Esophagus squamous epithelium (tissue), 5 donors: ENCODE results near the gene MAN2A1. TPM values are rescaled to one million over a fixed set of nuclear protein-coding genes. Genes with fewer than 3 reads are reported as not detected.

Experiments used
- DNase-seq: peaks from one replicate; lab custom pipeline; 2025; lab: John Stamatoyannopoulos, UW
- H3K27ac ChIP-seq, 4 donors: fragments of 200-600 bp; sonication (generic); one replicate each; pipeline ENCODE4 v1.5.1; 2016 to 2019; ENCODE audit warnings: mild to moderate bottlenecking in 1 of 4
- H3K27me3 ChIP-seq, 4 donors: fragments of 200-600 bp; sonication (generic); 1 replicate in 3 of 4; 2 replicates in 1 of 4; pipeline versions ENCODE4 v1.5.1 to v1.6.0; 2017 to 2021; ENCODE audit warnings: antibody characterized with exemption in 1 of 4
- H3K36me3 ChIP-seq, 3 donors: fragments of 200-600 bp; sonication (generic); one replicate each; pipeline ENCODE4 v1.5.1; 2016 to 2019
- H3K4me1 ChIP-seq, 3 donors: fragments of 200-600 bp; sonication (generic); one replicate each; pipeline ENCODE4 v1.5.1; 2017 to 2019
- H3K4me3 ChIP-seq, 4 donors: fragments of 200-600 bp; sonication (generic); 1 replicate in 3 of 4; 2 replicates in 1 of 4; pipeline ENCODE4 v1.5.1; 2016 to 2019; ENCODE audit warnings: mild to moderate bottlenecking in 2 of 4, moderate library complexity in 1 of 4
- H3K9me3 ChIP-seq, 3 donors: fragments of 200-600 bp; sonication (generic); one replicate each; pipeline ENCODE4 v1.5.1; 2016 to 2019
- POLR2A ChIP-seq, 4 donors: fragments of 450-650 bp; IDR thresholded peaks; one replicate each; pipeline ENCODE4 v1.6.1; 2017; ENCODE audit warnings: antibody characterized with exemption in 4 of 4, mild to moderate bottlenecking in 4 of 4, moderate library complexity in 3 of 4
- WGBS, 2 donors: methylation state at CpG; one replicate each; pipeline ENCODE4 v1.1.5; 2018; 5-methylcytosine and 5-hydroxymethylcytosine counted together
- intact Hi-C: fragments of 100-400 bp; cut with DNase I; formaldehyde crosslinking; loops from one replicate; pipeline ENCODE4 v1.15.0; 2022
- total RNA-seq, 4 donors: library from RNA; depleted of rRNA; stranded (reverse); fragments of >200 nt; gene quantifications; one replicate each; pipeline ENCODE4 v1.1.0, GENCODE V29; 2016
- TF ChIP-seq, protein P1 (sequence below), 6 experiments: fragments of 450-650 bp in 4 of 6; fragments of 200-600 bp in 2 of 6; sonication (generic) in 2 of 6; IDR thresholded peaks; one replicate each; pipeline ENCODE4 v1.5.1; 2016 to 2019; ENCODE audit warnings: antibody characterized with exemption in 6 of 6, mild to moderate bottlenecking in 4 of 6, moderate library complexity in 4 of 6
- donor health status: DM: yes; HTN: yes; CAD: no.

MAN2A1 gene
- total RNA-seq, 4 donors from 2014 or later: 27.4 to 40.1 (median 37.4) TPM

DNA sequence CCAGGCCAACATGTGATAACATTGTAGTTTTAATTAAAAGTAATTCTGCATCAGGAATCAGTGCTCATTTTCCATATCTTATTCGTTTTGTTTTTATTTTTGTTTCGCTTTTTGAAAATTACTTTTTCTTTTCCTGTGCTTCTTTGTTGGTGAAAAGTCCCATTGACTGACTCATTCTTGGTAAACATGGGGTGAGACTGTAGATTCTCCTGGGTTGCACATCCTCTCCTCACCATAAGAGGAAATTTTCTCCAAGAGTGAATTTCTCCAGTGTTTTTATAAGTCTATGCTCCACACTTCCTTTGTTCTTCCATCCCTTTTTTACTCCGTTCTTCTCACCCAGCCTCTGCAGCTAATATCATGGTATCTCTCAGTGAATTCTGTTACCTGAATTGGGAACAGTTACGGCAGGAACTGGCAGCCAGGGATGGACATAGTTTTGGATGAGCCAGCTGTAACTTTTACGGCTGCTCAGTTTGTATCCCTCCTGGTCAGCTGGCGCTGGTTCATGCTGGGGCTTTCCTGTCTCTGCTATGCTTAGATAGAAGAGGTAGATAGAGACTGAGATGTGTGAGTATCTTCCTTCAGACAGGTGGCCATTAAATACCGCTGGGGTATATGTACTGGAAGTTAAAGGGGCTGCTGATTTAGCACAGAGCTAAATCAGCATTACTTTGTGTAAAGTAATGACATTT is 80.0 kb downstream of the MAN2A1 start:
- Histone ChIP-seq H3K36me3 (peaks cover 0 to 57% (median 5%) of the 10 kb centered on the region in 3 donors), H3K4me3 (no peak overlapping the region), H3K27me3 (no peaks in the 10 kb centered on the region), H3K27ac (no peak overlapping the region), H3K9me3 (no peaks in the 10 kb centered on the region), H3K4me1 (no peaks in the 10 kb centered on the region)
- intact Hi-C loops: no loop called here
- WGBS, 2 donors: 94 to 95% methylated on average over 7 of the region's 7 CpGs
- TF ChIP-seq POLR2A (IDR thresholded peaks at IDR 0.05): no peak
- TF ChIP-seq, protein P1, sequence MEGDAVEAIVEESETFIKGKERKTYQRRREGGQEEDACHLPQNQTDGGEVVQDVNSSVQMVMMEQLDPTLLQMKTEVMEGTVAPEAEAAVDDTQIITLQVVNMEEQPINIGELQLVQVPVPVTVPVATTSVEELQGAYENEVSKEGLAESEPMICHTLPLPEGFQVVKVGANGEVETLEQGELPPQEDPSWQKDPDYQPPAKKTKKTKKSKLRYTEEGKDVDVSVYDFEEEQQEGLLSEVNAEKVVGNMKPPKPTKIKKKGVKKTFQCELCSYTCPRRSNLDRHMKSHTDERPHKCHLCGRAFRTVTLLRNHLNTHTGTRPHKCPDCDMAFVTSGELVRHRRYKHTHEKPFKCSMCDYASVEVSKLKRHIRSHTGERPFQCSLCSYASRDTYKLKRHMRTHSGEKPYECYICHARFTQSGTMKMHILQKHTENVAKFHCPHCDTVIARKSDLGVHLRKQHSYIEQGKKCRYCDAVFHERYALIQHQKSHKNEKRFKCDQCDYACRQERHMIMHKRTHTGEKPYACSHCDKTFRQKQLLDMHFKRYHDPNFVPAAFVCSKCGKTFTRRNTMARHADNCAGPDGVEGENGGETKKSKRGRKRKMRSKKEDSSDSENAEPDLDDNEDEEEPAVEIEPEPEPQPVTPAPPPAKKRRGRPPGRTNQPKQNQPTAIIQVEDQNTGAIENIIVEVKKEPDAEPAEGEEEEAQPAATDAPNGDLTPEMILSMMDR (IDR thresholded peaks at IDR 0.05): no peak
- no peak for DNase-seq

DNA sequence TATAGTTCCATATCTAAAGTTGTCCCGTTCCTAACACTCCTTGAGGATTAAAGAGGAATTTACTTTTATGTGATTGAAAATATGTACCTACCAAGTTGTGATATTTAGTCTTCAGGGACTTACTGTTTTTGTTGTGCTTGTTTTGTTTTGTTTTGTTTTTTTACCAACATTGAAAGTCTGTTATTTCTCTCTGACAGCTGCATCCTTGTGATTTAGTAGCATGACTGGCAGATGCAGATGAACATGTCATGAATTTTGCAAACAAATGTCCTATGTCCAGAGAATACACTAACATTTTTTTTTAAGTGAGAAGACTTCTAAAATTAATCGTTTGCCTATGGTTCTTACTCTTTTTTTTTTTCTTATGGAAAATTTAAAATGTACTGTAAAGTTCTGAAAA is 85.4 kb downstream of the MAN2A1 start:
- Histone ChIP-seq H3K36me3 (peaks cover 0 to 49% (median 5%) of the 10 kb centered on the region in 3 donors), H3K9me3 (no peaks in the 10 kb centered on the region), H3K4me3 (no peak overlapping the region), H3K4me1 (no peaks in the 10 kb centered on the region), H3K27me3 (no peaks in the 10 kb centered on the region), H3K27ac (no peak overlapping the region)
- no peak for TF ChIP-seq POLR2A (IDR thresholded peaks at IDR 0.05)
- TF ChIP-seq, protein P1 (IDR thresholded peaks at IDR 0.05): no peak
- intact Hi-C loops: no loop called here
- 81 to 82% methylated on average over 2 of the region's 2 CpGs for WGBS, 2 donors
- DNase-seq: no peak

DNA sequence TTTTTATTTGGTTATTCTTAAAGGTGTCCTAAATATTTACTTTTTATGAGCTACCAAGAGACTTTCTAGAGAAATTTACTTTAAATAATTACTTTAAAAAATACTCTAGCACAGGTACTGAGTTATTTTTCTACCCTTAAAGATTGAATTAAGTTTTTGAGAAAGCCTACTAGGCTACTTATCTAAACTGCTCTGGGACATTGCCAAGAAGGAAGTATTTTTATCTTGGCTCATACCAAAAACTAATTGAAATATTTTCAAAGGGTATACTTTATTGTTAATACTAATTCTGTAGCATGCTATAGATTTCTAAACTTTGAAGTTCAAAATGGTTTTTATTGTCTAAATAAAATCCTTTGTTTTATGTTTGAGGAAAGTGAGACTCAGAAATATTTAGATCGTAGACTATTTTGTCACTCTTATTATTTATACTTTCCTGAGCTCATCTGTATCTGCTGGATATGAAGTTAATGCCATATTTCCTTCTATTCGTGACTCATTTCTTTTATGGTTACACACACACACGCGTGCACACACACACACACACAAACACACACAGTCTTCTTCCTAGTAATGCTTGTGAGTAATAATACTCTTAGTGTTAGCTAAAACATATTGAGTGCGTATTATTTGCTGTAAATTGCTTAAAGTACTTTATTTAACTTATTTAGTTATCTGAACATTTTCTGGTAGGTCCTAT is 89.5 kb downstream of the MAN2A1 start:
- peaks cover 0 to 32% (median 0%) of the 10 kb centered on the region in 3 donors for H3K36me3 ChIP-seq
- H3K27ac ChIP-seq: no peak overlapping the region
- DNase-seq: no peak
- 81 to 83% methylated on average over 5 of the region's 5 CpGs for WGBS, 2 donors
- no peaks in the 10 kb centered on the region for H3K4me1 ChIP-seq
- TF ChIP-seq, protein P1 (IDR thresholded peaks at IDR 0.05): no peak
- no peak for TF ChIP-seq POLR2A (IDR thresholded peaks at IDR 0.05)
- intact Hi-C loops: no loop called here
- no peaks in the 10 kb centered on the region for H3K9me3 ChIP-seq
- H3K27me3 ChIP-seq: no peaks in the 10 kb centered on the region
- H3K4me3 ChIP-seq: no peak overlapping the region

DNA sequence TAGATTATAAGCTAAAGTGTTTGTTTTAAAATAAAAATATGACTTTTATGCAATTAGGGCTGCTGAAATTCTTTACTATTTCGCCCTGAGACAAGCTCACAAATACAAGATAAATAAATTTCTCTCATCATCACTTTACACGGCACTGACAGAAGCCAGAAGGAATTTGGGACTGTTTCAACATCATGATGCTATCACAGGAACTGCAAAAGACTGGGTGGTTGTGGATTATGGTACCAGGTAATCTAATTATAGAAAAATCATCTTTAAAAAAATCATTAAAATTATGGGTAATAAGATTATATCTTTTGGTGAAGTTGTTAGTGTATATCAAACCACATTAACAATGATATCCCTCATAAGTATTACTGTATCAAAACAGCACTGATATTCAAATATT is 95.0 kb downstream of the MAN2A1 start:
- TF ChIP-seq, protein P1 (IDR thresholded peaks at IDR 0.05): no peak
- TF ChIP-seq POLR2A (IDR thresholded peaks at IDR 0.05): no peak
- no peak overlapping the region for H3K4me3 ChIP-seq
- no peaks in the 10 kb centered on the region for H3K4me1 ChIP-seq
- no peaks in the 10 kb centered on the region for H3K9me3 ChIP-seq
- H3K27me3 ChIP-seq: no peaks in the 10 kb centered on the region
- intact Hi-C loops: no loop called here
- H3K27ac ChIP-seq: no peak overlapping the region
- peaks cover 0 to 24% (median 0%) of the 10 kb centered on the region in 3 donors for H3K36me3 ChIP-seq
- WGBS, 2 donors: 92 to 93% methylated on average over 2 of the region's 2 CpGs
- DNase-seq: no peak

DNA sequence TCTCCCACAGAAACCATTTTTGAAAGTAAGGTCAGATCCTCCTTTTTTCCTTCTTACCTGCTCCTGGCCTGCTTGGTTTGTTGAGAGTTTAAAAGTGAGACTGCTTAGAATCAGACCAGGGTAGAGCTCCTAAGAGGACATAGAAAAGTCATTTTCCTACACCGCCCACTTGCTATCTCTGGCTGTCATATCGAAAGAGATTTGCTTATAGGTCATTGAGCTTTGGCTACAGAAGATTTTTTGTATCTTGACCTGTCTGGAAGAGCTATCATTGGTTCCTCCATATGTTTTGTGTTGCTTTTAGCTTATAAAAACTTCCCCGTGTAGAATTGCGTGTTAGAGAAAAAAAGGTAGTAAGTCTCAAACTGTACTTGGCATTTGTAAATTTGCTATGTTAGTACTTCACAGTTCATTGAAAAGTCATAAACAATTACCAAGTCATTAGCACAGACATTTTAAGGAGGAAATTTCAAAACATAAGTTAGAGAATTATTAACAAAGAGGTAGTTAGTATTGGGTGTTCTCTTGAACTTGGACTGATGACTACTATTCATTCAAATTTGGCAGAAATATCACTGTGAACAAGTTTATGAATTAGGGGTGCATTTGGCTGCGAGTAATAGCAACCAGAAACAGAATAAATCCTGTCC is 96.6 kb downstream of the MAN2A1 start:
- Histone ChIP-seq H3K4me3 (no peak overlapping the region), H3K27ac (no peak overlapping the region), H3K27me3 (no peaks in the 10 kb centered on the region), H3K9me3 (no peaks in the 10 kb centered on the region), H3K36me3 (peaks cover 0 to 24% (median 0%) of the 10 kb centered on the region in 3 donors), H3K4me1 (no peaks in the 10 kb centered on the region)
- intact Hi-C loops: no loop called here
- 83 to 90% methylated on average over 5 of the region's 5 CpGs for WGBS, 2 donors
- no peak for DNase-seq
- TF ChIP-seq, protein P1 (IDR thresholded peaks at IDR 0.05): no peak
- TF ChIP-seq POLR2A (IDR thresholded peaks at IDR 0.05): no peak
